ENCODE results near the gene DZIP1L. TPM values are rescaled to one million over a fixed set of nuclear protein-coding genes. Genes with fewer than 3 reads are reported as not detected.

Gene DZIP1L
- total and polyA plus RNA-seq, 9 of the 15 experiments (the other 6 are each of a cell fraction or from before 2014, with no cell fraction given) = 0.03 to 1.5 (median 0.48) TPM; not detected in 1

DNA sequence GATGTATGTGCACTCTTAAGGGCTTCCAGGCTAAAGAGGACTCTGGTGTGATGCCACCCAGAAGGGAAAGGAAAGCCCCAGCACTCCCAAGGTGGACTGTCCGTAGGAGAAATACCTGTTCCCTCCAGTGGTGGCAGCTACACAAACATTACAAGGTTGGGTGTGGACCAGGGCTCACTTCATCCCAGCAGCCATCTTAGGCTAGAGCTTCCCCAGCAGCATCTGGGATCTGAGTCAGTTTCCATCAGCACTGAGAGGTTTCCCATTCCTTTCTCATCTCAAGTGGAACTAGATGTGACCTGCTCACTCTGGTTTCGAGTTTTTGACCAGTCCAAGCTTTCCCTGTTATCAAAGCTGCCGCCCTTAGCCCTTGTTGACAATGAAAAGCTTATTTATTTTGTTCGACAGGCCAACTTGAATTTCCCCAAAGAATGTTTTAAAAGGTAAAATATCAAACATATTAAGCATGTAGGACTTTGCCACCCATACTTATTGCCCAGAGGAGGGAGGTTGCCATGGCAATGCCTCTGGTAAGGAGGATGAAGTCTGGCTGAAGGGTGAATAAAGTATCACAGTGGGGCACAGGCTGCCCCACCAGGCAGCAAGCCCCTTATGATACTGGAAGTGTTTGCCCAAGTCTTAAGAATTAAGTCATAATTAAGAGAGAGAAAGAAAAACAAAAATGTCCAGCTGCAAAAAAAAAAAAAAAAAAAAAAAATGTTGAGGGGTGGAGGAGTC lies 76.5 kb downstream of the DZIP1L start:
- Histone ChIP-seq H3K9me3 (replicated peaks; ENCODE audit: control insufficient read depth, insufficient read depth, low read depth, low read length) (no peaks in the 10 kb centered on the region), H2AFZ (ENCODE audit: low read depth, low read length) (no peak overlapping the region), H3K27ac (ENCODE audit: extremely low read depth, low read depth, low read length) (no peak overlapping the region), H3K9ac (ENCODE audit: insufficient read depth in 1 of 2, low read depth in 2 of 2, low read length in 2 of 2) (no peak overlapping the region), H3K9me1 (ENCODE audit: control insufficient read depth, insufficient read depth, low read length) (no peaks in the 10 kb centered on the region), H3K79me2 (ENCODE audit: control insufficient read depth, insufficient read depth, low read length) (no peaks in the 10 kb centered on the region), H3K4me2 (ENCODE audit: insufficient read depth, low read length) (no peak overlapping the region), H3K36me3 (ENCODE audit: control insufficient read depth, insufficient read depth, low read length) (no peaks in the 10 kb centered on the region), H3K27me3 (ENCODE audit: control insufficient read depth in 2 of 2, insufficient read depth in 2 of 2, low read length in 2 of 2) (no peaks in the 10 kb centered on the region; a peak in 1 of 5 replicates), H4K20me1 (replicated peaks; ENCODE audit: control insufficient read depth, insufficient read depth, low read length) (no peaks in the 10 kb centered on the region), H3K4me1 (replicated peaks in 1 of 2; ENCODE audit: control insufficient read depth in 2 of 2, insufficient read depth in 2 of 2, low read length in 2 of 2) (no peaks in the 10 kb centered on the region), H3K4me3 (no peak overlapping the region)
- no peak for TF ChIP-seq BRF1 (IDR thresholded peaks at IDR 0.05; ENCODE audit: borderline replicate concordance, extremely low read depth, insufficient read length)
- TF ChIP-seq MTF1 (CRISPR knock-in tag; IDR thresholded peaks at IDR 0.05; ENCODE audit: borderline replicate concordance) = no peak
- TF ChIP-seq ZNF780A (CRISPR knock-in tag; IDR thresholded peaks at IDR 0.05) = no peak
- no peak for TF ChIP-seq ZNF551 (CRISPR knock-in tag; IDR thresholded peaks at IDR 0.05)
- no peak for TF ChIP-seq HINFP (tag; conservative IDR thresholded peaks at IDR 0.05; ENCODE audit: low read depth)
- no peak for TF ChIP-seq CHD1 (IDR thresholded peaks at IDR 0.05; ENCODE audit: low read length)
- no peak for TF ChIP-seq FIP1L1 (IDR thresholded peaks at IDR 0.05; ENCODE audit: low read depth, low read length, poor library complexity, severe bottlenecking)
- no peak for TF ChIP-seq ZNF431 (CRISPR knock-in tag; IDR thresholded peaks at IDR 0.05)
- FAIRE-seq (no peak), DNase-seq (ENCODE audit: extremely low read depth in 1 of 4, low spot score in 3 of 4) (no peak), ATAC-seq (no peak)
- BruUV-seq (replicated peaks) = no TSS peak
- ChIA-PET POLR2A (no interaction called here), CTCF (ENCODE audit: low intra/inter-chr PET ratio) (no interaction called here)
- 0% methylated on average over 4 of the region's 4 CpGs for WGBS (ENCODE audit: insufficient coverage, low coverage, missing lambda C conversion rate)
- in situ Hi-C loops (cut with MboI) (no loop called here), intact Hi-C loops (cut with micrococcal nuclease) (no loop called here)

Measured in K562 (cell line).